ENCODE results near the gene CCT7.

DNA sequence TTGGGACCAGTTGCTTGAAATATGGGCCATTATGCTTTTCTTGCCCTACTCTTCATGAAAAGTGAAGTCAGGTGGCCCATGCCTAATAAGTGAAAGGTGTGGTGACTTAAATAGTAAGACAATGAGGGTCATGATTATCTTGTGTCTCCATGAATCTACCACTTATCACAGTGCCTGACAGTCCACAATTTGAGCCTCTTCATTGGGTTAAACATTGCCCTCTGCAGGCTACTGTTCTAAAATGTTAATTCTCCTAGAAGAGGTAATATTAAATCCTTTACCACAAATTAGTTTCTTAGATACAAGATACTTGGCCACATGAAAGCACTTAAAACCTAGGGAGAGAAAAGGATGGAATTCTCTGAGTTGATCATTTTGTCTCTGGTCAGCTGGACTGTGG lies 55.2 kb downstream of the CCT7 start:
- TF ChIP-seq, protein P1, sequence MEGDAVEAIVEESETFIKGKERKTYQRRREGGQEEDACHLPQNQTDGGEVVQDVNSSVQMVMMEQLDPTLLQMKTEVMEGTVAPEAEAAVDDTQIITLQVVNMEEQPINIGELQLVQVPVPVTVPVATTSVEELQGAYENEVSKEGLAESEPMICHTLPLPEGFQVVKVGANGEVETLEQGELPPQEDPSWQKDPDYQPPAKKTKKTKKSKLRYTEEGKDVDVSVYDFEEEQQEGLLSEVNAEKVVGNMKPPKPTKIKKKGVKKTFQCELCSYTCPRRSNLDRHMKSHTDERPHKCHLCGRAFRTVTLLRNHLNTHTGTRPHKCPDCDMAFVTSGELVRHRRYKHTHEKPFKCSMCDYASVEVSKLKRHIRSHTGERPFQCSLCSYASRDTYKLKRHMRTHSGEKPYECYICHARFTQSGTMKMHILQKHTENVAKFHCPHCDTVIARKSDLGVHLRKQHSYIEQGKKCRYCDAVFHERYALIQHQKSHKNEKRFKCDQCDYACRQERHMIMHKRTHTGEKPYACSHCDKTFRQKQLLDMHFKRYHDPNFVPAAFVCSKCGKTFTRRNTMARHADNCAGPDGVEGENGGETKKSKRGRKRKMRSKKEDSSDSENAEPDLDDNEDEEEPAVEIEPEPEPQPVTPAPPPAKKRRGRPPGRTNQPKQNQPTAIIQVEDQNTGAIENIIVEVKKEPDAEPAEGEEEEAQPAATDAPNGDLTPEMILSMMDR (IDR thresholded peaks at IDR 0.05), result no peak
- no peak for TF ChIP-seq EZH2 (IDR thresholded peaks at IDR 0.05; ENCODE audit: borderline replicate concordance, insufficient read depth, low read depth, low read length, poor library complexity, severe bottlenecking)
